Choroid plexus epithelial cell (primary cell): ENCODE results near the gene NRXN2.

Source experiments
- DNase-seq: peaks from one replicate; pipeline ENCODE4 v3.0.0-alpha.2; 2010; ENCODE audit warnings: low read depth
- H3K4me3 ChIP-seq: 2 replicates; pipeline ENCODE4 v1.5.1; 2011; ENCODE audit warnings: low read depth, mild to moderate bottlenecking, control low read depth, low read length, moderate library complexity
- CTCF ChIP-seq: conservative IDR thresholded peaks from 2 replicates; pipeline ENCODE4 v1.5.1; 2011; ENCODE audit warnings: low read depth, mild to moderate bottlenecking, control low read depth, inconsistent platforms, low read length, moderate library complexity

NRXN2 gene

GRCh38 chr11:64723117-64723906 is at the start of gene NRXN2:
Gene NRXN2 (minus strand): TSS chr11:64723197. CDS start chr11:64713699, 9,498 bp downstream.
- peak; percentile 86 for TF ChIP-seq CTCF
- peak within 1 kb of the TSS; percentile 62 for H3K4me3 ChIP-seq
- peak; percentile 80 for DNase-seq

- TF ChIP-seq CTCF = no peak
- H3K4me3 ChIP-seq = no peak overlapping the region
- no peak for DNase-seq
Measured at GRCh38 chr11:64772303-64773018, 49.5 kb upstream of the NRXN2 start.

GRCh38 chr11:64771861-64772260 is 48.9 kb upstream of the NRXN2 start:
- no peak overlapping the region for H3K4me3 ChIP-seq
- no peak for TF ChIP-seq CTCF

GRCh38 chr11:64770120-64770519 is 47.1 kb upstream of the NRXN2 start:
- TF ChIP-seq CTCF = no peak

More at GRCh38 chr11:64771861-64772260, 48.9 kb upstream of the NRXN2 start:
- DNase-seq = no peak

GRCh38 chr11:64769283-64769682 is 46.3 kb upstream of the NRXN2 start:
- H3K4me3 ChIP-seq = no peak overlapping the region

More at GRCh38 chr11:64770120-64770519, 47.1 kb upstream of the NRXN2 start:
- no peak overlapping the region for H3K4me3 ChIP-seq
- no peak for DNase-seq

GRCh38 chr11:64768300-64768694 is 45.3 kb upstream of the NRXN2 start:
- no peak overlapping the region for H3K4me3 ChIP-seq
- no peak for TF ChIP-seq CTCF
- no peak for DNase-seq

More at GRCh38 chr11:64769283-64769682, 46.3 kb upstream of the NRXN2 start:
- no peak for TF ChIP-seq CTCF
- no peak for DNase-seq
